ENCODE data around the gene MEX3D. TPM values are rescaled to one million over a fixed set of nuclear protein-coding genes. Genes with fewer than 3 reads are reported as not detected.
A peak's percentile ranks its signal among the peaks of the same experiment; 100 is the strongest.

Gene MEX3D
- total RNA-seq, 1 donor from 2014 or later: 2.1 TPM

- H3K36me3 Mint-ChIP-seq (ENCODE audit: low read depth): peaks cover 22% of the 10 kb centered on the region
- intact Hi-C loops (cut with micrococcal nuclease): no loop called here
- ChIA-PET POLR2A (interaction anchor here (0.5 kb wide), 1 partner anchor 620 kb away, joined by 3 read pairs; no protein-coding TSS in a partner anchor), CTCF (no interaction called here)
- H3K27me3 Mint-ChIP-seq: no peaks in the 10 kb centered on the region
- no peaks in the 10 kb centered on the region for H3K9me3 Mint-ChIP-seq
- H3K27ac Mint-ChIP-seq: no peak overlapping the region
- ATAC-seq (ENCODE audit: low read depth) (no peak), DNase-seq (no peak)
- no peak overlapping the region for H3K4me3 Mint-ChIP-seq
- no peak for TF ChIP-seq CTCF (IDR thresholded peaks at IDR 0.05)
- peaks cover 5% of the 10 kb centered on the region for H3K4me1 Mint-ChIP-seq
These were observed 6.4 kb upstream of the MEX3D start for GRCh38 chr19:1574354-1575136.

GRCh38 chr19:1572795-1573194 lies 4.7 kb upstream of the MEX3D start:
- ChIA-PET POLR2A (no interaction called here), CTCF (no interaction called here)
- ATAC-seq (ENCODE audit: low read depth) (no peak), DNase-seq (no peak)
- H3K27ac Mint-ChIP-seq: no peak overlapping the region
- no peak for TF ChIP-seq CTCF (IDR thresholded peaks at IDR 0.05)
- intact Hi-C loops (cut with micrococcal nuclease): no loop called here
- H3K27me3 Mint-ChIP-seq: no peaks in the 10 kb centered on the region
- H3K4me3 Mint-ChIP-seq: no peak overlapping the region
- H3K9me3 Mint-ChIP-seq: no peaks in the 10 kb centered on the region
- peaks cover 13% of the 10 kb centered on the region for H3K36me3 Mint-ChIP-seq (ENCODE audit: low read depth)
- H3K4me1 Mint-ChIP-seq: peaks cover 5% of the 10 kb centered on the region

- TF ChIP-seq CTCF (IDR thresholded peaks at IDR 0.05): no peak
- DNase-seq (no peak), ATAC-seq (ENCODE audit: low read depth) (no peak)
- Mint-ChIP-seq H3K9me3 (no peaks in the 10 kb centered on the region), H3K4me1 (peaks cover 5% of the 10 kb centered on the region), H3K27ac (no peak overlapping the region), H3K4me3 (no peak overlapping the region), H3K36me3 (ENCODE audit: low read depth) (peaks cover 5% of the 10 kb centered on the region), H3K27me3 (no peaks in the 10 kb centered on the region)
- POLR2A ChIA-PET: no interaction called here
- CTCF ChIA-PET: no interaction called here
- intact Hi-C loops (cut with micrococcal nuclease): no loop called here
These were observed 3.2 kb upstream of the MEX3D start for GRCh38 chr19:1571358-1571757.

- no peaks in the 10 kb centered on the region for H3K27me3 Mint-ChIP-seq
- ChIA-PET CTCF (no interaction called here), POLR2A (no interaction called here)
- peaks cover 3% of the 10 kb centered on the region for H3K36me3 Mint-ChIP-seq (ENCODE audit: low read depth)
- H3K9me3 Mint-ChIP-seq: no peaks in the 10 kb centered on the region
- intact Hi-C loops (cut with micrococcal nuclease): no loop called here
- no peak overlapping the region for H3K4me3 Mint-ChIP-seq
- peaks cover 5% of the 10 kb centered on the region for H3K4me1 Mint-ChIP-seq
- no peak overlapping the region for H3K27ac Mint-ChIP-seq
- TF ChIP-seq CTCF (IDR thresholded peaks at IDR 0.05): no peak
- DNase-seq: no peak
- ATAC-seq (ENCODE audit: low read depth): no peak
These were observed 2.7 kb upstream of the MEX3D start for GRCh38 chr19:1570836-1571235.

- no peak for ATAC-seq (ENCODE audit: low read depth)
- peak overlapping the region; percentile 46 for H3K27ac Mint-ChIP-seq
- DNase-seq: no peak
- H3K9me3 Mint-ChIP-seq: no peaks in the 10 kb centered on the region
- intact Hi-C loops (cut with micrococcal nuclease): no loop called here
- no peaks in the 10 kb centered on the region for H3K36me3 Mint-ChIP-seq (ENCODE audit: low read depth)
- no peak overlapping the region for H3K4me3 Mint-ChIP-seq
- H3K4me1 Mint-ChIP-seq: peaks cover 5% of the 10 kb centered on the region
- peak; percentile 22 for TF ChIP-seq CTCF (IDR thresholded peaks at IDR 0.05)
- POLR2A ChIA-PET: interaction anchor here (0.6 to 1.6 kb wide), 2 partner anchors 23 to 91 kb away, joined by 4 to 8 read pairs; no protein-coding TSS in a partner anchor
- H3K27me3 Mint-ChIP-seq: no peaks in the 10 kb centered on the region
- CTCF ChIA-PET: no interaction called here
These were observed 1.9 kb upstream of the MEX3D start for GRCh38 chr19:1569997-1570396.
